ENCODE measurements around the gene SFTPA1. TPM values are rescaled to one million over a fixed set of nuclear protein-coding genes. Genes with fewer than 3 reads are reported as not detected.
"Not testable (repeated sequence)": the region's sequence is repeated elsewhere in the genome, so short reads cannot be mapped to it uniquely, and the experiment has no call there.

SFTPA1 gene
- total RNA-seq, 2 experiments from 2014 or later = not detected

DNA sequence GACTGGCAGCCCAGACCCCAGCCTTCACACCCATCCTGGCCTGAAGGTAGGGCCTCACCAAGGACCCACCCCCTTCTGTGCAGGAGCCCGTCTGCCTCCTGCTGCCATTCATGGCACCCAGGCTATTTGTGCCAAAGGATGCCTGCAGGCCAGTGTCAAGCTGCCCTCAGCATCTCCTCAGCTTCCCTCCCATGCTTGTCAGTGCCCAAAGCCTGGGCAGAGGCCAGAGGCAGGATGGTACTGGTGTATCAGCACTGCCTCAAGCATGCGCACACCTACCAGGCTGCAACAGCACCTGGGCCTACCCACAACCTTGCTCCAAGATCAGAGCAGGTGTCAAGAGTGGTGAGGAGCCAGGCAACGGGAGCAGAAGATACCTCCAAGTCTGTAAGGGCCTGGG is 27.6 kb downstream of the SFTPA1 start:
- no peaks in the 10 kb centered on the region for H3K27me3 Mint-ChIP-seq
- intact Hi-C loops (cut with DNase I, micrococcal nuclease) = no loop called here
- Histone ChIP-seq H3K9me3 (ENCODE audit: control insufficient read depth in 1 of 2, insufficient read depth in 1 of 2, low read length in 2 of 2) (no peaks in the 10 kb centered on the region), H3K4me1 (ENCODE audit: insufficient read depth, low read length) (no peaks in the 10 kb centered on the region), H3K27me3 (ENCODE audit: control insufficient read depth in 1 of 2, insufficient read depth in 2 of 2, low read length in 2 of 2) (no peaks in the 10 kb centered on the region), H3K36me3 (ENCODE audit: insufficient read depth, low read length) (no peaks in the 10 kb centered on the region), H3K27ac (ENCODE audit: low read depth in 1 of 2, low read length in 2 of 2) (no peak overlapping the region), H3K4me3 (ENCODE audit: low read length) (no peak overlapping the region)
- no peak overlapping the region for H3K27ac Mint-ChIP-seq
- H3K4me1 Mint-ChIP-seq (ENCODE audit: low read depth) = no peaks in the 10 kb centered on the region
- ChIA-PET CTCF (no interaction called here), POLR2A (no interaction called here)
- no peak for DNase-seq
- H3K9me3 Mint-ChIP-seq = no peaks in the 10 kb centered on the region
- H3K36me3 Mint-ChIP-seq (ENCODE audit: low read depth) = no peaks in the 10 kb centered on the region
- TF ChIP-seq, protein P1, sequence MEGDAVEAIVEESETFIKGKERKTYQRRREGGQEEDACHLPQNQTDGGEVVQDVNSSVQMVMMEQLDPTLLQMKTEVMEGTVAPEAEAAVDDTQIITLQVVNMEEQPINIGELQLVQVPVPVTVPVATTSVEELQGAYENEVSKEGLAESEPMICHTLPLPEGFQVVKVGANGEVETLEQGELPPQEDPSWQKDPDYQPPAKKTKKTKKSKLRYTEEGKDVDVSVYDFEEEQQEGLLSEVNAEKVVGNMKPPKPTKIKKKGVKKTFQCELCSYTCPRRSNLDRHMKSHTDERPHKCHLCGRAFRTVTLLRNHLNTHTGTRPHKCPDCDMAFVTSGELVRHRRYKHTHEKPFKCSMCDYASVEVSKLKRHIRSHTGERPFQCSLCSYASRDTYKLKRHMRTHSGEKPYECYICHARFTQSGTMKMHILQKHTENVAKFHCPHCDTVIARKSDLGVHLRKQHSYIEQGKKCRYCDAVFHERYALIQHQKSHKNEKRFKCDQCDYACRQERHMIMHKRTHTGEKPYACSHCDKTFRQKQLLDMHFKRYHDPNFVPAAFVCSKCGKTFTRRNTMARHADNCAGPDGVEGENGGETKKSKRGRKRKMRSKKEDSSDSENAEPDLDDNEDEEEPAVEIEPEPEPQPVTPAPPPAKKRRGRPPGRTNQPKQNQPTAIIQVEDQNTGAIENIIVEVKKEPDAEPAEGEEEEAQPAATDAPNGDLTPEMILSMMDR (IDR thresholded peaks at IDR 0.05) = no peak
- H3K4me3 Mint-ChIP-seq = no peak overlapping the region
- ATAC-seq (ENCODE audit: poor library complexity) = no peak

DNA sequence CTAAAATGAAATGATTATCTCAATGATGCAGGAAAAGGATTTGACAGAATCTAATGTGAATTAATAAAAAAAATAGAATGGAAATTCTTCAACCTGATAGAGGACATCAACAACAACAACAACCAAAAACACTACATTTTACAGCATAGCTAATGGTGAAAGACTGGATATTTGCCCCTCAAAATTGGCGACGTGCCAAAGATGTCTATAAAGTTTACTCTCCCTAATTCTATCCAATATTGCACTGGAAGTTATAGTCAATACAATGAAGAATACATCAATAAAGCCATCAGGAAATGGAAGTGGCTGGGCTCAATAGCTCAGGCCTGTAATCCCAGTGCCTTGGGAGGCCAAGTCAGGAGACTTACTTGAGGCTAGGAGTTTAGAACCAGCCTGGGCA is 42.0 kb downstream of the SFTPA1 start:
- H3K27me3 Mint-ChIP-seq; H3K4me3 ChIP-seq (ENCODE audit: low read length); ATAC-seq (ENCODE audit: poor library complexity); H3K4me1 Mint-ChIP-seq (ENCODE audit: low read depth); H3K27me3 ChIP-seq (ENCODE audit: control insufficient read depth in 1 of 2, insufficient read depth in 2 of 2, low read length in 2 of 2); H3K4me1 ChIP-seq (ENCODE audit: insufficient read depth, low read length); H3K27ac Mint-ChIP-seq; POLR2A ChIA-PET; H3K4me3 Mint-ChIP-seq; CTCF ChIA-PET; intact Hi-C loops (cut with DNase I, micrococcal nuclease); DNase-seq; H3K36me3 Mint-ChIP-seq (ENCODE audit: low read depth); H3K9me3 ChIP-seq (ENCODE audit: control insufficient read depth in 1 of 2, insufficient read depth in 1 of 2, low read length in 2 of 2); H3K36me3 ChIP-seq (ENCODE audit: insufficient read depth, low read length); H3K9me3 Mint-ChIP-seq; H3K27ac ChIP-seq (ENCODE audit: low read depth in 1 of 2, low read length in 2 of 2): not testable (repeated sequence)

DNA sequence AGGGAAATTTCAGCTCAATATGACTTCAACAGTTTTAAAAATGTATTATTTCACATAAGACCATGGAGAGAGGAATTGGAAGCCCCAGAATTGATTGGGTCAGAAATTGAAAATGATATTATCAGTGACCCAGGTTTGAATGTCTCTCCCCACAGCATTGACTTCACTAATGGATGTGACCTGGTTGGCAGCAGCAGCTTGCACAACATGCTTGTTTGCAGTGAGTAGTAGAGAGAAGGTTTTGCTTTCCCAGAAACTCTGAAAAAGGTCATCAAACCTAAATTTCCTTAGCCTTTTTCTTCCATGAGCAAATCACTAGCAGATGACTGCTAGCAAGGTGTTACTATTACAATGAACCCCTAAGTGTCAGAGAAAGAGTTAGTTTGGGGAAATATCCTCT is 52.5 kb downstream of the SFTPA1 start:
- intact Hi-C loops (cut with DNase I, micrococcal nuclease); H3K9me3 ChIP-seq (ENCODE audit: control insufficient read depth in 1 of 2, insufficient read depth in 1 of 2, low read length in 2 of 2); ATAC-seq (ENCODE audit: poor library complexity): not testable (repeated sequence)

DNA sequence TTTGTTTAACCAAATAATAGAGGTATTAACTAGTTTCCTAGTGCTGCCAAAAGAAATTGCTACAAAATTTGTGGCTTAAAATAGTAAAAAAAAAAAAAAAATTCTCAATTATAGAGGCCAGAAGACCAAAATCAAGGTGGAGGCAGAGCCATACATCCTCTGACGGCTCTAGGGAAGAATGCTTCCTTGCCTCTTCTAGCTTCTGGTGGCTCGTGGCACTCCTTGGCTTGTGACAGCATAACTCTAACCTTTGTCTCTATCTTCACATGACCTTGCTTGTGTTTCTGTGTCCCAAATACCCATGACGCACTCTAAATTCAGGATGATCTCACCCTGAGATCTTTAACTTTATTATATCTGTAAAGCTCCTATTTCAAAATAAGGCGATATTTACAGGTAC is 53.9 kb downstream of the SFTPA1 start:
- H3K27ac Mint-ChIP-seq; H3K27ac ChIP-seq (ENCODE audit: low read depth in 1 of 2, low read length in 2 of 2); H3K36me3 Mint-ChIP-seq (ENCODE audit: low read depth); H3K4me3 Mint-ChIP-seq; ATAC-seq (ENCODE audit: poor library complexity); H3K4me1 ChIP-seq (ENCODE audit: insufficient read depth, low read length); H3K9me3 Mint-ChIP-seq; H3K27me3 ChIP-seq (ENCODE audit: control insufficient read depth in 1 of 2, insufficient read depth in 2 of 2, low read length in 2 of 2); H3K4me1 Mint-ChIP-seq (ENCODE audit: low read depth); intact Hi-C loops (cut with DNase I, micrococcal nuclease); H3K4me3 ChIP-seq (ENCODE audit: low read length); H3K9me3 ChIP-seq (ENCODE audit: control insufficient read depth in 1 of 2, insufficient read depth in 1 of 2, low read length in 2 of 2); POLR2A ChIA-PET; H3K27me3 Mint-ChIP-seq; CTCF ChIA-PET; H3K36me3 ChIP-seq (ENCODE audit: insufficient read depth, low read length); DNase-seq: not testable (repeated sequence)

More for the DNA sequence above, 52.5 kb downstream of the SFTPA1 start:
- CTCF ChIA-PET; H3K4me1 ChIP-seq (ENCODE audit: insufficient read depth, low read length); POLR2A ChIA-PET; H3K4me3 ChIP-seq (ENCODE audit: low read length); H3K9me3 Mint-ChIP-seq; H3K4me1 Mint-ChIP-seq (ENCODE audit: low read depth); H3K36me3 Mint-ChIP-seq (ENCODE audit: low read depth); H3K4me3 Mint-ChIP-seq; DNase-seq; H3K27ac Mint-ChIP-seq; H3K36me3 ChIP-seq (ENCODE audit: insufficient read depth, low read length); H3K27me3 ChIP-seq (ENCODE audit: control insufficient read depth in 1 of 2, insufficient read depth in 2 of 2, low read length in 2 of 2); H3K27ac ChIP-seq (ENCODE audit: low read depth in 1 of 2, low read length in 2 of 2); H3K27me3 Mint-ChIP-seq: not testable (repeated sequence)

Other genes starting within 250 kb of the SFTPA1 start
- under 1 TPM; 0.67 to 0.85 TPM for gene ZCCHC24, start 165.3 kb upstream of the SFTPA1 start, total RNA-seq
- gene EIF5AL1, start 98.4 kb upstream of the SFTPA1 start, total RNA-seq = under 1 TPM; 0.11 to 0.14 TPM
- gene SFTPA2, start 50.5 kb upstream of the SFTPA1 start, total RNA-seq = not detected
- gene NUTM2B, start 92.3 kb downstream of the SFTPA1 start, total RNA-seq = under 1 TPM; 0.34 to 0.99 TPM
- 1 to 10 TPM in 1 of 2 experiments, under 1 TPM in 1; 0.99 to 1.6 TPM for gene NUTM2E, start 215.8 kb downstream of the SFTPA1 start, total RNA-seq

All from CD4-positive, alpha-beta T cell (primary cell).